Measurements from ENCODE around the gene CALR.
A peak's percentile ranks its signal among the peaks of the same experiment; 100 is the strongest.

CALR gene

DNA sequence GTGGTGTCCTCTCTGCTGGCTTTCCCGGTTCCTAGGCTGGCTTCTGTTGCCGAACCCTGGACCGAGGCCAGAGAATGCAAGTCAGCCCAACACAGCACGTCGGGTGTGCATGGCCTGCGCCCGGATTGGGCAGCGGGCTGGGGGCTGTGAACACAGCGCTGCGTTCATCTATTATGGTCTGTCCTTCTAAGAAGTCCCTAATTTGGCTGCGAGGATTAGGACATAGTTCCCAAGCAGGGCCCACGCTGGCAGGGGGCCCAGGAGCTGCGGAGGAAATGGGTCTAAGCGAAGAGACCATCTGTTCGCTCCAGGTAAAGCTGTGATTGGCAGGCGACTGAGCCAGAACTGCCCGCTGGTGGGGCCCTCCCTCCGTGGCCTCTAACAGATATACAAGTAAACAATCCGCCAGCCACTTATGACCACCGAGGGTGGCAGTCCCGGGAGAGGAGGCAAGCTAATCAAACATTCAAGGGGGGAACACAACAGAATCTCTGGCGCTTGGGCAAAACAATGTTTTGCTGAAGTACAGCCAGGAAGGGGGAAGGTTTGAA, 25.3 kb upstream of the CALR start (continued):
- TF ChIP-seq, protein P1, sequence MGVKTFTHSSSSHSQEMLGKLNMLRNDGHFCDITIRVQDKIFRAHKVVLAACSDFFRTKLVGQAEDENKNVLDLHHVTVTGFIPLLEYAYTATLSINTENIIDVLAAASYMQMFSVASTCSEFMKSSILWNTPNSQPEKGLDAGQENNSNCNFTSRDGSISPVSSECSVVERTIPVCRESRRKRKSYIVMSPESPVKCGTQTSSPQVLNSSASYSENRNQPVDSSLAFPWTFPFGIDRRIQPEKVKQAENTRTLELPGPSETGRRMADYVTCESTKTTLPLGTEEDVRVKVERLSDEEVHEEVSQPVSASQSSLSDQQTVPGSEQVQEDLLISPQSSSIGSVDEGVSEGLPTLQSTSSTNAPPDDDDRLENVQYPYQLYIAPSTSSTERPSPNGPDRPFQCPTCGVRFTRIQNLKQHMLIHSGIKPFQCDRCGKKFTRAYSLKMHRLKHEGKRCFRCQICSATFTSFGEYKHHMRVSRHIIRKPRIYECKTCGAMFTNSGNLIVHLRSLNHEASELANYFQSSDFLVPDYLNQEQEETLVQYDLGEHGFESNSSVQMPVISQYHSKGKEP (tag by site-specific recombination; IDR thresholded peaks at IDR 0.05) = peak; percentile 96
- TF ChIP-seq ZNF555 (tag by site-specific recombination; conservative IDR thresholded peaks at IDR 0.05) = no peak
- no peak for TF ChIP-seq ZNF585B (tag by site-specific recombination; IDR thresholded peaks at IDR 0.05)
- no peak for TF ChIP-seq ZNF677 (tag by site-specific recombination; IDR thresholded peaks at IDR 0.05)
- TF ChIP-seq ZNF701 (tag by site-specific recombination; IDR thresholded peaks at IDR 0.05) = no peak
- TF ChIP-seq ZNF707 (tag by site-specific recombination; IDR thresholded peaks at IDR 0.05) = no peak
- TF ChIP-seq, protein P2, sequence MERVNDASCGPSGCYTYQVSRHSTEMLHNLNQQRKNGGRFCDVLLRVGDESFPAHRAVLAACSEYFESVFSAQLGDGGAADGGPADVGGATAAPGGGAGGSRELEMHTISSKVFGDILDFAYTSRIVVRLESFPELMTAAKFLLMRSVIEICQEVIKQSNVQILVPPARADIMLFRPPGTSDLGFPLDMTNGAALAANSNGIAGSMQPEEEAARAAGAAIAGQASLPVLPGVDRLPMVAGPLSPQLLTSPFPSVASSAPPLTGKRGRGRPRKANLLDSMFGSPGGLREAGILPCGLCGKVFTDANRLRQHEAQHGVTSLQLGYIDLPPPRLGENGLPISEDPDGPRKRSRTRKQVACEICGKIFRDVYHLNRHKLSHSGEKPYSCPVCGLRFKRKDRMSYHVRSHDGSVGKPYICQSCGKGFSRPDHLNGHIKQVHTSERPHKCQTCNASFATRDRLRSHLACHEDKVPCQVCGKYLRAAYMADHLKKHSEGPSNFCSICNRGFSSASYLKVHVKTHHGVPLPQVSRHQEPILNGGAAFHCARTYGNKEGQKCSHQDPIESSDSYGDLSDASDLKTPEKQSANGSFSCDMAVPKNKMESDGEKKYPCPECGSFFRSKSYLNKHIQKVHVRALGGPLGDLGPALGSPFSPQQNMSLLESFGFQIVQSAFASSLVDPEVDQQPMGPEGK (tag by site-specific recombination; IDR thresholded peaks at IDR 0.05) = peak; percentile 84
- no peak for TF ChIP-seq ZNF416 (tag by site-specific recombination; IDR thresholded peaks at IDR 0.05)
- TF ChIP-seq ZNF155 (tag by site-specific recombination; IDR thresholded peaks at IDR 0.05) = no peak
- TF ChIP-seq ZNF132 (tag by site-specific recombination; IDR thresholded peaks at IDR 0.05; ENCODE audit: borderline replicate concordance) = no peak
- TF ChIP-seq ZNF391 (tag by site-specific recombination; IDR thresholded peaks at IDR 0.05; ENCODE audit: borderline replicate concordance, low read depth) = no peak
- TF ChIP-seq ZNF654 (tag by site-specific recombination; IDR thresholded peaks at IDR 0.05; ENCODE audit: low read depth) = no peak
- TF ChIP-seq BCL11A (tag by site-specific recombination; IDR thresholded peaks at IDR 0.05; ENCODE audit: low read depth) = no peak
- TF ChIP-seq, protein P3, sequence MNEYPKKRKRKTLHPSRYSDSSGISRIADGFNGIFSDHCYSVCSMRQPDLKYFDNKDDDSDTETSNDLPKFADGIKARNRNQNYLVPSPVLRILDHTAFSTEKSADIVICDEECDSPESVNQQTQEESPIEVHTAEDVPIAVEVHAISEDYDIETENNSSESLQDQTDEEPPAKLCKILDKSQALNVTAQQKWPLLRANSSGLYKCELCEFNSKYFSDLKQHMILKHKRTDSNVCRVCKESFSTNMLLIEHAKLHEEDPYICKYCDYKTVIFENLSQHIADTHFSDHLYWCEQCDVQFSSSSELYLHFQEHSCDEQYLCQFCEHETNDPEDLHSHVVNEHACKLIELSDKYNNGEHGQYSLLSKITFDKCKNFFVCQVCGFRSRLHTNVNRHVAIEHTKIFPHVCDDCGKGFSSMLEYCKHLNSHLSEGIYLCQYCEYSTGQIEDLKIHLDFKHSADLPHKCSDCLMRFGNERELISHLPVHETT (tag by site-specific recombination; IDR thresholded peaks at IDR 0.05) = 0 out of 2 replicates have a peak, but pooled peaks have one; percentile 9
- TF ChIP-seq ZNF324 (tag by site-specific recombination; IDR thresholded peaks at IDR 0.05) = no peak
- no peak for TF ChIP-seq ZBTB7A (tag by site-specific recombination; IDR thresholded peaks at IDR 0.05; ENCODE audit: low read depth)
- no peak for TF ChIP-seq ZNF544 (tag by site-specific recombination; IDR thresholded peaks at IDR 0.05)
- peak; percentile 82 for TF ChIP-seq ZEB2 (tag by site-specific recombination; IDR thresholded peaks at IDR 0.05)
- peak; percentile 57; the same call in 1 of the 2 replicates for TF ChIP-seq ZNF335 (tag by site-specific recombination; conservative IDR thresholded peaks at IDR 0.05)
- TF ChIP-seq SCRT1 (tag by site-specific recombination; IDR thresholded peaks at IDR 0.05; ENCODE audit: borderline replicate concordance) = no peak
- no peak for TF ChIP-seq ZNF211 (tag by site-specific recombination; IDR thresholded peaks at IDR 0.05; ENCODE audit: low read depth)
- TF ChIP-seq, protein P4, sequence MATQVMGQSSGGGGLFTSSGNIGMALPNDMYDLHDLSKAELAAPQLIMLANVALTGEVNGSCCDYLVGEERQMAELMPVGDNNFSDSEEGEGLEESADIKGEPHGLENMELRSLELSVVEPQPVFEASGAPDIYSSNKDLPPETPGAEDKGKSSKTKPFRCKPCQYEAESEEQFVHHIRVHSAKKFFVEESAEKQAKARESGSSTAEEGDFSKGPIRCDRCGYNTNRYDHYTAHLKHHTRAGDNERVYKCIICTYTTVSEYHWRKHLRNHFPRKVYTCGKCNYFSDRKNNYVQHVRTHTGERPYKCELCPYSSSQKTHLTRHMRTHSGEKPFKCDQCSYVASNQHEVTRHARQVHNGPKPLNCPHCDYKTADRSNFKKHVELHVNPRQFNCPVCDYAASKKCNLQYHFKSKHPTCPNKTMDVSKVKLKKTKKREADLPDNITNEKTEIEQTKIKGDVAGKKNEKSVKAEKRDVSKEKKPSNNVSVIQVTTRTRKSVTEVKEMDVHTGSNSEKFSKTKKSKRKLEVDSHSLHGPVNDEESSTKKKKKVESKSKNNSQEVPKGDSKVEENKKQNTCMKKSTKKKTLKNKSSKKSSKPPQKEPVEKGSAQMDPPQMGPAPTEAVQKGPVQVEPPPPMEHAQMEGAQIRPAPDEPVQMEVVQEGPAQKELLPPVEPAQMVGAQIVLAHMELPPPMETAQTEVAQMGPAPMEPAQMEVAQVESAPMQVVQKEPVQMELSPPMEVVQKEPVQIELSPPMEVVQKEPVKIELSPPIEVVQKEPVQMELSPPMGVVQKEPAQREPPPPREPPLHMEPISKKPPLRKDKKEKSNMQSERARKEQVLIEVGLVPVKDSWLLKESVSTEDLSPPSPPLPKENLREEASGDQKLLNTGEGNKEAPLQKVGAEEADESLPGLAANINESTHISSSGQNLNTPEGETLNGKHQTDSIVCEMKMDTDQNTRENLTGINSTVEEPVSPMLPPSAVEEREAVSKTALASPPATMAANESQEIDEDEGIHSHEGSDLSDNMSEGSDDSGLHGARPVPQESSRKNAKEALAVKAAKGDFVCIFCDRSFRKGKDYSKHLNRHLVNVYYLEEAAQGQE (tag by site-specific recombination; IDR thresholded peaks at IDR 0.05) = no peak
- no peak for TF ChIP-seq ZNF433 (tag by site-specific recombination; IDR thresholded peaks at IDR 0.05; ENCODE audit: low read depth)
- no peak for TF ChIP-seq ZNF350 (tag by site-specific recombination; IDR thresholded peaks at IDR 0.05)
- TF ChIP-seq GLIS1 (tag by site-specific recombination; IDR thresholded peaks at IDR 0.05) = peak; percentile 99
- TF ChIP-seq ZNF138 (tag by site-specific recombination; IDR thresholded peaks at IDR 0.05; ENCODE audit: borderline replicate concordance) = no peak
- TF ChIP-seq MEIS1 (CRISPR knock-in tag; IDR thresholded peaks at IDR 0.05; ENCODE audit: borderline replicate concordance) = no peak
- no peak for TF ChIP-seq BCL11B (tag by site-specific recombination; IDR thresholded peaks at IDR 0.05; ENCODE audit: low read depth)
- TF ChIP-seq MYNN (tag by site-specific recombination; IDR thresholded peaks at IDR 0.05; ENCODE audit: borderline replicate concordance) = no peak
- no peak for TF ChIP-seq ZNF10 (tag by site-specific recombination; IDR thresholded peaks at IDR 0.05)
- no peak for TF ChIP-seq ZNF169 (tag by site-specific recombination; IDR thresholded peaks at IDR 0.05)
- peak; percentile 98 for TF ChIP-seq ZBTB17 (tag by site-specific recombination; IDR thresholded peaks at IDR 0.05)
